Jurkat, Clone E6-1 (cell line): ENCODE results near the gene SDCBP2.

Experiments
- DNase-seq: peaks from one replicate; pipeline ENCODE4 v3.0.0-alpha.2; 2011; ENCODE audit warnings: low read depth, low spot score
- H3K4me3 ChIP-seq: 2 replicates; pipeline ENCODE4 v1.5.1; 2011; ENCODE audit warnings: mild to moderate bottlenecking, low read length, control low read depth, moderate library complexity

Gene SDCBP2

GRCh38 chr20:1302685-1303541 is 26.0 kb downstream of the SDCBP2 start:
- no peak for DNase-seq
- H3K4me3 ChIP-seq: no peak overlapping the region

GRCh38 chr20:1301031-1301529 is 27.9 kb downstream of the SDCBP2 start:
- peak; percentile 81 for DNase-seq
- no peak overlapping the region; the same call in 1 of the 2 replicates for H3K4me3 ChIP-seq

GRCh38 chr20:1300083-1300840 is 28.7 kb downstream of the SDCBP2 start:
- no peak overlapping the region for H3K4me3 ChIP-seq
- no peak for DNase-seq

- no peak overlapping the region for H3K4me3 ChIP-seq
- no peak for DNase-seq
These were observed 29.4 kb downstream of the SDCBP2 start for GRCh38 chr20:1299522-1299921.

- DNase-seq: no peak
- H3K4me3 ChIP-seq: no peak overlapping the region
These were observed 29.9 kb downstream of the SDCBP2 start for GRCh38 chr20:1298888-1299511.

- DNase-seq: no peak
- no peak overlapping the region for H3K4me3 ChIP-seq
These were observed 30.8 kb downstream of the SDCBP2 start for GRCh38 chr20:1298166-1298565.

- H3K4me3 ChIP-seq: no peak overlapping the region
- DNase-seq: no peak
These were observed 31.5 kb downstream of the SDCBP2 start for GRCh38 chr20:1297486-1297885.

GRCh38 chr20:1296922-1297321 is 32.0 kb downstream of the SDCBP2 start:
- DNase-seq: no peak
- no peak overlapping the region for H3K4me3 ChIP-seq

GRCh38 chr20:1296117-1296610 is 32.8 kb downstream of the SDCBP2 start:
- no peak for DNase-seq
- no peak overlapping the region for H3K4me3 ChIP-seq

GRCh38 chr20:1295276-1295930 is 33.5 kb downstream of the SDCBP2 start:
- DNase-seq: no peak
- H3K4me3 ChIP-seq: no peak overlapping the region

- DNase-seq: no peak
- no peak overlapping the region for H3K4me3 ChIP-seq
These were observed 34.4 kb downstream of the SDCBP2 start for GRCh38 chr20:1294497-1294896.

- H3K4me3 ChIP-seq: no peak overlapping the region
- DNase-seq: no peak
These were observed 35.1 kb downstream of the SDCBP2 start for GRCh38 chr20:1293641-1294379.

- no peak for DNase-seq
These were observed 36.3 kb downstream of the SDCBP2 start for GRCh38 chr20:1292620-1293019.

GRCh38 chr20:1291191-1291741 is 37.7 kb downstream of the SDCBP2 start:
- no peak for DNase-seq
- H3K4me3 ChIP-seq: no peak overlapping the region

More at GRCh38 chr20:1292620-1293019, 36.3 kb downstream of the SDCBP2 start:
- H3K4me3 ChIP-seq: no peak overlapping the region

GRCh38 chr20:1287787-1288569 is 41.0 kb downstream of the SDCBP2 start:
- no peak for DNase-seq

GRCh38 chr20:1287306-1287705 is 41.6 kb downstream of the SDCBP2 start:
- H3K4me3 ChIP-seq: no peak overlapping the region
- DNase-seq: no peak

More at GRCh38 chr20:1287787-1288569, 41.0 kb downstream of the SDCBP2 start:
- H3K4me3 ChIP-seq: no peak overlapping the region

GRCh38 chr20:1286267-1287024 is 42.5 kb downstream of the SDCBP2 start:
- no peak overlapping the region for H3K4me3 ChIP-seq
- DNase-seq: peak; percentile 62
